HEK293 (cell line): ENCODE results near the gene BEGAIN.
A peak's percentile ranks its signal among the peaks of the same experiment; 100 is the strongest.

Source experiments
- CTCF ChIA-PET: fragments of 350-600 bp; formaldehyde crosslinking; extraction: SDS; loops from one replicate; lab custom pipeline; 2021; ENCODE audit warnings: antibody characterized with exemption; lab: Yijun Ruan, JAX
- POLR2A ChIA-PET: fragments of 300-600 bp; formaldehyde crosslinking; extraction: SDS; loops from one replicate; lab custom pipeline; 2020; ENCODE audit warnings: antibody characterized with exemption, inconsistent platforms; lab: Yijun Ruan, JAX
- H3K27ac ChIP-seq: fragments of 200-500 bp; sonication (Bioruptor generic); 2 replicates; pipeline ENCODE4 v1.5.1; 2014; ENCODE audit warnings: low read depth, low read length, control low read depth, inconsistent platforms; ENCODE audit errors: extremely low read depth
- H3K36me3 ChIP-seq, 2 experiments: fragments of 200-500 bp in 1 of 2; sonication (Bioruptor generic) in 1 of 2; 1 replicate in 1 of 2; 2 replicates in 1 of 2; pipeline ENCODE4 v1.5.1; 2014 to 2017; ENCODE audit warnings: inconsistent platforms in 2 of 2, low read length in 2 of 2; ENCODE audit not compliant: control insufficient read depth in 2 of 2, insufficient read depth in 1 of 2
- H3K4me1 ChIP-seq: fragments of 200-500 bp; sonication (Bioruptor generic); 2 replicates; pipeline ENCODE4 v1.5.1; 2014; ENCODE audit warnings: mild to moderate bottlenecking, low read length, inconsistent platforms; ENCODE audit not compliant: control insufficient read depth, insufficient read depth
- H3K4me3 ChIP-seq: 2 replicates; pipeline ENCODE4 v1.5.1; 2011; ENCODE audit warnings: low read depth, mild to moderate bottlenecking, control low read depth, low read length, moderate library complexity
- H3K9me3 ChIP-seq: fragments of 200-500 bp; sonication (Bioruptor generic); 2 replicates; pipeline ENCODE4 v1.5.1; 2014; ENCODE audit warnings: low read depth, low read length, inconsistent platforms; ENCODE audit not compliant: control insufficient read depth, insufficient read depth
- EGR2 ChIP-seq: fragments of 450-650 bp; formaldehyde crosslinking; IDR thresholded peaks from 2 replicates; pipeline ENCODE4 v1.5.1; 2016; ENCODE audit warnings: low read depth, missing biosample characterization, missing genetic modification characterization
- HOXC10 ChIP-seq: sonication (generic); formaldehyde crosslinking; IDR thresholded peaks from 2 replicates; pipeline ENCODE4 v1.8.1; 2023; ENCODE audit warnings: mild to moderate bottlenecking, missing genetic modification reagents
- INSM2 ChIP-seq: fragments of 450-650 bp; formaldehyde crosslinking; IDR thresholded peaks from 2 replicates; pipeline ENCODE4 v1.5.1; 2016; ENCODE audit warnings: missing biosample characterization, missing genetic modification characterization
- PRDM4 ChIP-seq: fragments of 450-650 bp; formaldehyde crosslinking; IDR thresholded peaks from 2 replicates; pipeline ENCODE4 v1.5.1; 2017; ENCODE audit warnings: missing biosample characterization, missing genetic modification characterization
- REPIN1 ChIP-seq: fragments of 450-650 bp; formaldehyde crosslinking; IDR thresholded peaks from 2 replicates; pipeline ENCODE4 v1.5.1; 2017; ENCODE audit warnings: missing biosample characterization, missing genetic modification characterization, low read depth
- TCF7L2 ChIP-seq: IDR thresholded peaks from 2 replicates; pipeline ENCODE4 v1.6.1; 2011; ENCODE audit warnings: low read depth, mild to moderate bottlenecking, inconsistent platforms, low read length, moderate library complexity, borderline replicate concordance
- ZBTB20 ChIP-seq: fragments of 450-650 bp; formaldehyde crosslinking; IDR thresholded peaks from 2 replicates; pipeline ENCODE4 v1.5.1; 2016; ENCODE audit warnings: missing biosample characterization, missing genetic modification characterization
- ZEB2 ChIP-seq: fragments of 450-650 bp; formaldehyde crosslinking; IDR thresholded peaks from 2 replicates; pipeline ENCODE4 v1.5.1; 2016; ENCODE audit warnings: missing biosample characterization, missing genetic modification characterization
- ZFHX2 ChIP-seq: fragments of 450-650 bp; formaldehyde crosslinking; conservative IDR thresholded peaks from 2 replicates; pipeline ENCODE4 v1.5.1; 2016; ENCODE audit warnings: missing biosample characterization, missing genetic modification characterization
- ZIC2 ChIP-seq: fragments of 450-650 bp; formaldehyde crosslinking; IDR thresholded peaks from 2 replicates; pipeline ENCODE4 v1.5.1; 2016; ENCODE audit warnings: missing biosample characterization, missing genetic modification characterization
- ZNF138 ChIP-seq: fragments of 450-650 bp; formaldehyde crosslinking; IDR thresholded peaks from 2 replicates; pipeline ENCODE4 v1.5.1; 2016; ENCODE audit warnings: missing biosample characterization, missing genetic modification characterization, borderline replicate concordance
- ZNF26 ChIP-seq: fragments of 450-650 bp; formaldehyde crosslinking; IDR thresholded peaks from 2 replicates; pipeline ENCODE4 v1.5.1; 2016; ENCODE audit warnings: missing biosample characterization, missing genetic modification characterization
- ZNF280D ChIP-seq: fragments of 450-650 bp; formaldehyde crosslinking; IDR thresholded peaks from 2 replicates; pipeline ENCODE4 v1.5.1; 2016; ENCODE audit warnings: missing biosample characterization, missing genetic modification characterization
- ZNF350 ChIP-seq: fragments of 450-650 bp; formaldehyde crosslinking; IDR thresholded peaks from 2 replicates; pipeline ENCODE4 v1.5.0; 2017; ENCODE audit warnings: missing biosample characterization, mild to moderate bottlenecking, missing genetic modification characterization
- ZNF394 ChIP-seq: fragments of 450-650 bp; formaldehyde crosslinking; IDR thresholded peaks from 2 replicates; pipeline ENCODE4 v1.5.1; 2016; ENCODE audit warnings: missing biosample characterization, missing genetic modification characterization, mild to moderate bottlenecking, moderate library complexity, borderline replicate concordance
- ZNF449 ChIP-seq: fragments of 450-650 bp; formaldehyde crosslinking; IDR thresholded peaks from 2 replicates; pipeline ENCODE4 v1.5.1; 2017; ENCODE audit warnings: missing biosample characterization, mild to moderate bottlenecking, missing genetic modification characterization, moderate library complexity
- ZNF510 ChIP-seq: fragments of 450-650 bp; formaldehyde crosslinking; IDR thresholded peaks from 2 replicates; pipeline ENCODE4 v1.5.1; 2018; ENCODE audit warnings: mild to moderate bottlenecking, missing genetic modification characterization, missing biosample characterization; ENCODE audit not compliant: insufficient replicate concordance
- ZNF596 ChIP-seq: fragments of 450-650 bp; IDR thresholded peaks from 2 replicates; pipeline ENCODE4 v1.5.0; 2018; ENCODE audit warnings: missing biosample characterization, mild to moderate bottlenecking, missing genetic modification characterization, moderate library complexity
- ZNF600 ChIP-seq: fragments of 450-650 bp; formaldehyde crosslinking; IDR thresholded peaks from 2 replicates; pipeline ENCODE4 v1.5.1; 2016; ENCODE audit warnings: missing biosample characterization, missing genetic modification characterization

The BEGAIN gene

GRCh38 chr14:100534528-100535286 lies 52.5 kb downstream of the BEGAIN start (continued):
- TF ChIP-seq ZNF350 (tag by site-specific recombination) = no peak
- peak; percentile 76 for TF ChIP-seq ZIC2 (tag by site-specific recombination)

- POLR2A ChIA-PET = interaction anchor here (0.6 to 0.9 kb wide), 2 partner anchors 12 to 72 kb away, joined by 3 to 4 read pairs; no protein-coding TSS in a partner anchor
Observed at GRCh38 chr14:100533656-100534485, 53.3 kb downstream of the BEGAIN start.

More at GRCh38 chr14:100533656-100534485, 53.3 kb downstream of the BEGAIN start:
- Histone ChIP-seq H3K4me3 (no peak overlapping the region), H3K27ac (no peak overlapping the region), H3K36me3 (no peaks in the 10 kb centered on the region), H3K9me3 (no peaks in the 10 kb centered on the region), H3K4me1 (no peaks in the 10 kb centered on the region)
- TF ChIP-seq ZNF138 (no peak), TCF7L2 (no peak), REPIN1 (tag by site-specific recombination) (no peak), EGR2 (tag by site-specific recombination) (peak; percentile 51; the same call in 1 of the 2 replicates), ZNF26 (tag by site-specific recombination) (no peak), PRDM4 (tag by site-specific recombination) (peak; percentile 46; the same call in 1 of the 2 replicates), ZNF596 (tag by site-specific recombination) (no peak), HOXC10 (CRISPR knock-in tag) (no peak), ZNF394 (tag by site-specific recombination) (no peak), INSM2 (tag by site-specific recombination) (no peak), ZNF510 (tag by site-specific recombination) (no peak), ZNF600 (tag by site-specific recombination) (0 out of 2 replicates have a peak, but pooled peaks have one; percentile 19), ZNF449 (tag by site-specific recombination) (peak; percentile 85), ZEB2 (tag by site-specific recombination) (no peak), ZBTB20 (tag by site-specific recombination) (0 out of 2 replicates have a peak, but pooled peaks have one; percentile 20), ZFHX2 (tag by site-specific recombination) (peak; percentile 88), ZNF280D (tag by site-specific recombination) (no peak)
- CTCF ChIA-PET = interaction anchor here (0.6 to 1.1 kb wide), 6 partner anchors 9 to 1143 kb away, joined by 3 to 5 read pairs (median 4); no protein-coding TSS in a partner anchor
